Karpas-422 (cell line): ENCODE measurements around the gene TAF10. TPM values are rescaled to one million over a fixed set of nuclear protein-coding genes. Genes with fewer than 3 reads are reported as not detected.

ENCODE experiments used
- DNase-seq: peaks from one replicate; pipeline ENCODE4 v3.0.0-alpha.2; 2015
- H2AFZ ChIP-seq: fragments of 200-600 bp; sonication (generic); 2 replicates; pipeline ENCODE4 v1.6.1; 2014; ENCODE audit warnings: antibody characterized with exemption, low read length, mixed read lengths
- H3K27ac ChIP-seq: fragments of 200-600 bp; sonication (generic); 2 replicates; pipeline ENCODE4 v1.5.1; 2014; ENCODE audit warnings: mild to moderate bottlenecking, low read length, moderate library complexity
- H3K27me3 ChIP-seq: fragments of 200-600 bp; sonication (generic); 2 replicates; pipeline ENCODE4 v1.6.1; 2014; ENCODE audit warnings: low read length, mixed read lengths
- H3K36me3 ChIP-seq: fragments of 200-600 bp; sonication (generic); 2 replicates; pipeline ENCODE4 v1.6.1; 2014; ENCODE audit warnings: low read length, mixed read lengths; ENCODE audit not compliant: insufficient read depth
- H3K4me1 ChIP-seq: fragments of 200-600 bp; sonication (generic); 2 replicates; pipeline ENCODE4 v1.6.1; 2014; ENCODE audit warnings: mild to moderate bottlenecking, low read length, mixed read lengths
- H3K4me2 ChIP-seq: fragments of 200-600 bp; sonication (generic); 2 replicates; pipeline ENCODE4 v1.6.1; 2014; ENCODE audit warnings: low read length, low read depth, mild to moderate bottlenecking; ENCODE audit not compliant: poor library complexity, severe bottlenecking
- H3K4me3 ChIP-seq: fragments of 200-600 bp; sonication (generic); 2 replicates; pipeline ENCODE4 v1.5.1; 2014; ENCODE audit warnings: mild to moderate bottlenecking, antibody characterized with exemption, low read length, mixed read lengths
- H3K79me2 ChIP-seq: fragments of 200-600 bp; sonication (generic); 2 replicates; pipeline ENCODE4 v1.6.1; 2014; ENCODE audit warnings: mild to moderate bottlenecking, low read length, mixed read lengths
- H3K9ac ChIP-seq: fragments of 200-600 bp; sonication (generic); 2 replicates; pipeline ENCODE4 v1.6.0; 2014; ENCODE audit warnings: low read length
- H3K9me2 ChIP-seq: fragments of 200-600 bp; sonication (generic), shearing (Covaris generic); replicated peaks from 2 replicates; pipeline ENCODE4 v1.6.0; 2014; ENCODE audit warnings: mild to moderate bottlenecking, low read length, moderate library complexity; ENCODE audit not compliant: insufficient read depth
- H3K9me3 ChIP-seq: fragments of 300-700, 200-600 bp; sonication (generic); 2 replicates; pipeline ENCODE4 v1.6.1; 2014; ENCODE audit warnings: low read length, mixed read lengths
- H4K20me1 ChIP-seq: fragments of 200-600 bp; sonication (generic); 2 replicates; pipeline ENCODE4 v1.6.1; 2014; ENCODE audit warnings: mild to moderate bottlenecking, antibody characterized with exemption, low read length, low read depth; ENCODE audit not compliant: insufficient read depth
- total RNA-seq: library from RNA; depleted of rRNA; stranded (reverse); fragments of >200 nt; shearing (Covaris generic); gene quantifications from 2 replicates; pipeline ENCODE4 v1.2.3, GENCODE V29; 2014; ENCODE audit warnings: low replicate concordance

Gene TAF10
- total RNA-seq, 1 experiment from 2014 or later = 158 TPM

DNA sequence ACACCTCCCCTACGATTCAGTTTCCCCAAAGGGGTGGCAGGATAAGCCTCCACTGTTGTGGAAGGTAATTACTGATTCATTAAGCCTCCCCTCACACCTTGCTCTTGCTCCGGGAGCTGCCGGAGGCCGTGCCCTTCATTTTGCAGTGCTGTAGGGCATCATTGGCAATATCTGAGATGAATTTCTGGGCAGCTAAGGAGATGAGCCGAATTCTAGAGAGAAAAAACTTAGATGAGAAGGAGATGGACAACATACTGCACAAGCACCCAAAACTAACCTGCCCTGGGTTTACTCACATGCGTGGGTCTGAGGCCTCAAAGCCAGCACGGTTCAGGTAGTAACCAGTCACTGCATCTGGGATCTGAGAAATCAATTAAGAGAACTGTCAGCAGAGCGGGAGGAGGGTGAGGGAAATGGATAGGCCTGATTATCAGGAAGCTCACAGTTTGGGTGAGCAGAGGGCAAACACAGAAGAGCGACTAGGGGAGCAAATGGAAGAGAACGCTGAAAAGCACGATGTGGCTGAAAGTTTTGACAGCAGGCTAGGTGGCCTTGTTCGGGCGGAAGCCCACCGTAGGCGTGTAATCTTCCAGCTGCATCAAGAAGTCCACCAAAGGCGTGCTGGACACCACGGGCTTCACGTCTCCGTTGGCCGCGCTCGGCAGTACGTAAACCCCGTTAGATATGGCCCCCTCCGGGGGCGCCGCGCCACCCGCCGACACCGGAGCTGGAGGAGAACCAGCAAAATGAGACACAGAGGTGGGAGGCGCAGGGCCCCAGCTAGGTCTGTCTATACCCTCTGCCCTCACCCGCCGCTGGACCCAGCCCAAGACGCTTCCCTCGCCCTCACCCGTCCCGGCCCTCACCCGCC is 689 bp downstream of the TAF10 start:
- peaks cover 44% of the 10 kb centered on the region for H3K4me1 ChIP-seq
- peak; percentile 58 for DNase-seq
- peak overlapping the region; percentile 91 for H3K9ac ChIP-seq
- H3K9me2 ChIP-seq = no peaks in the 10 kb centered on the region
- no peaks in the 10 kb centered on the region for H3K9me3 ChIP-seq
- no peak overlapping the region for H2AFZ ChIP-seq
- peak overlapping the region; percentile 75 for H3K4me3 ChIP-seq
- peaks cover 38% of the 10 kb centered on the region for H3K79me2 ChIP-seq
- no peak overlapping the region; the same call in 1 of the 2 replicates for H3K27ac ChIP-seq
- H3K4me2 ChIP-seq = peak overlapping the region; percentile 84
- no peaks in the 10 kb centered on the region for H3K27me3 ChIP-seq
- H4K20me1 ChIP-seq = no peaks in the 10 kb centered on the region; the same call in 1 of the 2 replicates
- peaks cover 24% of the 10 kb centered on the region for H3K36me3 ChIP-seq

DNA sequence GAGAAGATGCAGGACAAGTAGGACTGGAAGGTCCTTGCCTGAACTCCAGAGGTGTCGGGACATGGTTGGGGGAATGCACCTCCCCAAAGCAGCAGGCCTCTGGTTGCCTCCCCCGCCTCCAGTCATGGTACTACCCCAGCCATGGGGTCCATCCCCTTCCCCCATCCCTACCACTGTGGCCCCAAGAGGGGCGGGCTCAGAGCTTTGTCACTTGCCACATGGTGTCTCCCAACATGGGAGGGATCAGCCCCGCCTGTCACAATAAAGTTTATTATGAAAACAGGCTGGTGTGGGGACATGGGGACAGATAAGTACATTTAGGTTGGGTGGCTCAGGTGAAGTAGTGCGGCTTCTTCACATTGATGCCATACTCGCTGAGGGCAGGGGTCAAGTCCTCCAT is 1.4 kb downstream of the TAF10 start:
- Histone ChIP-seq H3K9ac (peak overlapping the region; percentile 91), H3K79me2 (peaks cover 43% of the 10 kb centered on the region)

DNA sequence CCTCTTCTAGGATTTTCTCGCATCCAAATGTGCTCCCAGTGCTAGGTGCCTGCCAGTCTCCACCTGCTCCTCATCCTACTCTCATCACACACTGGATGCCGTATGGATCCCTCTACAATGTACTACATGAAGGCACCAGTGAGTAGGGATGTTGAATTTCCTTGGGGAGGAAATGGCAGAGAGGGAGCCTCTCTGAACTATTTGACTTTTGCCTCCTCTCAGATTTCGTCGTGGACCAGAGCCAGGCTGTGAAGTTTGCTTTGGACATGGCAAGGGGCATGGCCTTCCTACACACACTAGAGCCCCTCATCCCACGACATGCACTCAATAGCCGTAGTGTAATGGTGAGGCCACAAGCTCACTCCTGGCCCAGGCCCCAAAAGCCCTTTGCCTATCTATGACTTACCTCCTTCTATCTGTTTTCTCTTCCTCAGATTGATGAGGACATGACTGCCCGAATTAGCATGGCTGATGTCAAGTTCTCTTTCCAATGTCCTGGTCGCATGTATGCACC is 2.5 kb downstream of the TAF10 start:
- no peak overlapping the region for H3K27ac ChIP-seq
- DNase-seq = no peak
- H4K20me1 ChIP-seq = no peaks in the 10 kb centered on the region; the same call in 1 of the 2 replicates
- H3K9ac ChIP-seq = no peak overlapping the region
- H3K9me3 ChIP-seq = no peaks in the 10 kb centered on the region
- H3K4me1 ChIP-seq = peaks cover 62% of the 10 kb centered on the region
- no peaks in the 10 kb centered on the region for H3K27me3 ChIP-seq
- H3K4me3 ChIP-seq = no peak overlapping the region
- no peaks in the 10 kb centered on the region for H3K9me2 ChIP-seq
- H2AFZ ChIP-seq = no peak overlapping the region
- no peak overlapping the region for H3K4me2 ChIP-seq
- peaks cover 24% of the 10 kb centered on the region for H3K36me3 ChIP-seq
- peaks cover 53% of the 10 kb centered on the region for H3K79me2 ChIP-seq

More for the DNA sequence above, 1.4 kb downstream of the TAF10 start:
- H3K27me3 ChIP-seq = no peaks in the 10 kb centered on the region
- H2AFZ ChIP-seq = no peak overlapping the region
- peaks cover 52% of the 10 kb centered on the region for H3K4me1 ChIP-seq
- no peaks in the 10 kb centered on the region; the same call in 1 of the 2 replicates for H4K20me1 ChIP-seq
- H3K9me3 ChIP-seq = no peaks in the 10 kb centered on the region
- no peaks in the 10 kb centered on the region for H3K9me2 ChIP-seq
- H3K27ac ChIP-seq = no peak overlapping the region
- no peak for DNase-seq
- peak overlapping the region; percentile 75; the same call in 1 of the 2 replicates for H3K4me3 ChIP-seq
- H3K36me3 ChIP-seq = peaks cover 24% of the 10 kb centered on the region
- H3K4me2 ChIP-seq = peak overlapping the region; percentile 84

DNA sequence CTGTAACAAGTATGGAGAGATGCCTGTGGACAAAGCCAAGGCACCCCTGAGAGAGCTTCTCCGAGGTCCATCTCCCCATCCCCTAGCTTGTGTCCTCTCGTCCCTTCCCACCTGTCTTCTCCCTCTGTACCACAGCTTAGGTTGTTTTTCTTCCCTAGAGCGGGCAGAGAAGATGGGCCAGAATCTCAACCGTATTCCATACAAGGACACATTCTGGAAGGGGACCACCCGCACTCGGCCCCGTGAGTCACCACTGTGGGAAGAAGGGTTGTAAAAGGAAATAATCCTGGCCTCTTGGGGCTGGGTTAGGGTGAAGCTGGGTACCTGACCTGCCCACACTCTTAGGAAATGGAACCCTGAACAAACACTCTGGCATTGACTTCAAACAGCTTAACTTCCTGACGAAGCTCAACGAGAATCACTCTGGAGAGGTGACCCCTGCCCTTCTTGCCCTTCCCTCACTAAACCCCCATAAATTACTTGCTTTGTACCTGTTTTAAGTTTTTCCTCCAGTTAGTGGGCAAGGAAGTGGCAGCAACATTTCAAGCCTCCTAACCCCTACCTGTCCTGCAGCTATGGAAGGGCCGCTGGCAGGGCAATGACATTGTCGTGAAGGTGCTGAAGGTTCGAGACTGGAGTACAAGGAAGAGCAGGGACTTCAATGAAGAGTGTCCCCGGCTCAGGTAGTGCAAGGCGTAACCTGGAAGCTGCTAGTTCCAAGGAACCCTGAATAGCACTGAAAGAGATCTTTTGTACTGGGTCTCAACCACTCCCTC is 3.1 kb downstream of the TAF10 start:
- no peak overlapping the region for H3K4me2 ChIP-seq
- H4K20me1 ChIP-seq = no peaks in the 10 kb centered on the region; the same call in 1 of the 2 replicates
- H2AFZ ChIP-seq = no peak overlapping the region
- no peak overlapping the region for H3K9ac ChIP-seq
- peaks cover 64% of the 10 kb centered on the region for H3K4me1 ChIP-seq
- H3K9me3 ChIP-seq = no peaks in the 10 kb centered on the region
- H3K27ac ChIP-seq = no peak overlapping the region
- H3K4me3 ChIP-seq = no peak overlapping the region
- peaks cover 60% of the 10 kb centered on the region for H3K79me2 ChIP-seq
- DNase-seq = no peak
- H3K27me3 ChIP-seq = no peaks in the 10 kb centered on the region
- no peaks in the 10 kb centered on the region for H3K9me2 ChIP-seq
- peaks cover 24% of the 10 kb centered on the region for H3K36me3 ChIP-seq

DNA sequence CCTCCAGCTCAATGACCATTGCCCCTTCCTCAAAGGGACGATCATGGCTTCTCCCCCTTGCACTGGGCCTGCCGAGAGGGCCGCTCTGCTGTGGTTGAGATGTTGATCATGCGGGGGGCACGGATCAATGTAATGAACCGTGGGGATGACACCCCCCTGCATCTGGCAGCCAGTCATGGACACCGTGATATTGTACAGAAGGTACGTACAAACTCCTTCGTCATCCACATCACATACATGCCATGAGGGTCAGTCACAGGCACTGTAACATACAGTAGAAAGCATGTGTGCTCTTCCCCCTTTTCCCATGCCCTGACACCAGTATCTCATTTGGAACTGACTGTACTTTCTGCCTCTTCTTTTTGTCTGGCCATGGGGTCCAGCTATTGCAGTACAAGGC is 4.0 kb downstream of the TAF10 start:
- Histone ChIP-seq H3K79me2 (peaks cover 68% of the 10 kb centered on the region), H3K9me2 (no peaks in the 10 kb centered on the region), H3K27me3 (no peaks in the 10 kb centered on the region), H3K9ac (no peak overlapping the region), H4K20me1 (no peaks in the 10 kb centered on the region; the same call in 1 of the 2 replicates), H3K4me1 (peaks cover 60% of the 10 kb centered on the region), H3K4me2 (no peak overlapping the region), H3K4me3 (no peak overlapping the region), H2AFZ (no peak overlapping the region), H3K36me3 (peaks cover 24% of the 10 kb centered on the region), H3K9me3 (no peaks in the 10 kb centered on the region), H3K27ac (no peak overlapping the region)
- no peak for DNase-seq

DNA sequence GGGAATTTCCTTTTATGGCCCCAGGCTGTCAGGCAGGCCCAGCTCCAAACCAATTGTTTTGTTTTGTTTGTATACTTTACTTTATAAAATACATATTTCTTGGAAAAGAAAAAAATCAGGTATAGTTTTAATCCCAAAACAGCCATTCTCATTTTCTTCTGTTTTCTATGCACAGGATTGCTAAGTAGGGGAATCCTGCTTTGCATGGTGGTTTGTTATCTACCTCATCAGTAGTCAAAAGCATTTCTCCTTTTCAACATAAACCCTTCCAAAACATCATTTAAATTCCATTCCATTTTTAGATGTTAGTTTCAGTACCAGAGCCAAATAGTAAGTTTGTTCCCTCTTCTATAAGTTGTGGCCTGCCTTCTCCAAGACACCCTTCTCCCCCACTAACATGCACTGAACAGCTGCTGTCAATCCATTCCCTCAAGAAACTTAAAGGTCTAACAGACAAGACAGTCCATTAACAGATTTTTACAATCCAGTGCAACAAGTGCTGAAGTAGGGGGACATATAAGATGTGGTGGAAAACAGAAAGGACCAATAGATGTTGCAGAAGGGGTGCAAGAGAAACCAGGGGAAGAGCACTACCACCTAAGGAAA is 4.7 kb downstream of the TAF10 start:
- H3K4me3 ChIP-seq = no peak overlapping the region; the same call in 1 of the 2 replicates
- peaks cover 55% of the 10 kb centered on the region for H3K4me1 ChIP-seq
- peak overlapping the region; percentile 38 for H3K9ac ChIP-seq

DNA sequence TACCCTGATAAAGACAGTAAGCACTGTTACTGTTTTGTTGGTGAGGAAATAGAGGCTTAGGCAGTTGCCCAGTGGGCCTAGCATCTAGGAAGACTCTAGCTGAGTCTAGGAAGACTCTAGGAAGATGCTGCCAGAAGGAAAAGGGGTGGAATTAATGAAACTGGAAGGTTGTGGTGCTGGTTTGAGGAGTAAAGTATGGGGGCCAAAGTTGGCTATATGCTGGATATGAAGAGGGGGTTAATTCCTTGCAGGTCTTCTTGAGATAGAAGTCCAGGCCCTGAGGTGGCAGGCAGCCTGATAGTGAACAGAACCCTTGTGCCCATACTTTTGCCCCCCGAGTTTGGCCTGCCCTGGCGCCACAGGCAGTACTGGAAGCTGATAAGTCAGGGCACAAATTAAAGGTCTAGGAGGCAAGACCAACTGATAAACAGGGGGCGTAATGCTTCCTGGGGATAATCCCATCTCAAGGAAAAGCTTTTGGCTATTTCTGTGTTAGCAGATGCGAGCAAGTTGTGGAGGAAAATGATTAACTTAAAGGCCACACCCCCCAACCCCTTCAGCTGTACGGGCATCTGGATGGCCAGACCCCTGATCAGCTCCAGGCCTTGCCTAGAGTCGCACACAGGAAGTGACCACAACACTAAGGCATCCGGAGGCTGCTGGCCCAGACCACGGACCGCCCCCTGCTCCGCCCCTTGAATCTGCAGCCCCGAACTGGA is 5.4 kb downstream of the TAF10 start:
- H3K9me2 ChIP-seq = no peaks in the 10 kb centered on the region
- H3K9me3 ChIP-seq = no peaks in the 10 kb centered on the region
- peak overlapping the region; percentile 58 for H3K27ac ChIP-seq
- H2AFZ ChIP-seq = no peak overlapping the region
- no peaks in the 10 kb centered on the region for H3K27me3 ChIP-seq
- no peak for DNase-seq
- H3K36me3 ChIP-seq = peaks cover 24% of the 10 kb centered on the region
- no peak overlapping the region for H3K4me3 ChIP-seq
- H3K4me2 ChIP-seq = peak overlapping the region; percentile 39
- H3K4me1 ChIP-seq = peaks cover 61% of the 10 kb centered on the region
- H4K20me1 ChIP-seq = peaks cover 8% of the 10 kb centered on the region; the same call in 1 of the 2 replicates
- H3K9ac ChIP-seq = no peak overlapping the region
- peaks cover 79% of the 10 kb centered on the region for H3K79me2 ChIP-seq

More for the DNA sequence above, 4.7 kb downstream of the TAF10 start:
- peaks cover 2% of the 10 kb centered on the region; the same call in 1 of the 2 replicates for H4K20me1 ChIP-seq
- DNase-seq = no peak
- H3K27ac ChIP-seq = peak overlapping the region; percentile 58
- peaks cover 24% of the 10 kb centered on the region for H3K36me3 ChIP-seq
- no peaks in the 10 kb centered on the region for H3K9me2 ChIP-seq
- H3K27me3 ChIP-seq = no peaks in the 10 kb centered on the region
- no peak overlapping the region for H2AFZ ChIP-seq
- H3K79me2 ChIP-seq = peaks cover 75% of the 10 kb centered on the region
- peak overlapping the region; percentile 39 for H3K4me2 ChIP-seq
- no peaks in the 10 kb centered on the region for H3K9me3 ChIP-seq
